Measurements from ENCODE around the gene ADGRG1.

ADGRG1 gene

DNA sequence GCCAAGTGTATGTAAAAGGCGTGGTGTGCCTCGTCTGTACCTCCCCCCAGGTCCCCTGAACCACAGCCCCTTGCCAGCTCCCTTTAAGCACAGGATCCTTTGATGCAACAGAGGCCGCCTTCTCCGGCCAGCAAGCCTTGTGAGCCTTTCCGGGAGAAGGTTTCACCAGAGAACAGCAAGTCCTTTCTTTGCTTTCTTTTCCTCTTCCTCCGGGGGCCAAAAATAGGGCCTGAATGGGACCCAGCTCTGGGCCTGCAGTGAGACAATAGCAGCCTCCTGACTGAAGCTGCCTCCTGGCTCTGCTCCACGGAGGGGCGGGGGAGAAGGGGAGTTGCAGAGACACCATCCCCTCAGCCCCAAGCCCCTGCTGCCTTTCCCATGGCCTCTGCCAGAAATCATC, 9.0 kb downstream of the ADGRG1 start:
- Histone ChIP-seq H3K9me3 (no peaks in the 10 kb centered on the region), H3K36me3 (no peaks in the 10 kb centered on the region), H3K27me3 (peaks cover 0 to 39% of the 10 kb centered on the region in 2 donors), H3K27ac (no peak overlapping the region), H3K4me3 (no peak overlapping the region), H3K4me1 (peaks cover 0 to 32% (median 5%) of the 10 kb centered on the region in 4 donors)
- TF ChIP-seq, protein P1, sequence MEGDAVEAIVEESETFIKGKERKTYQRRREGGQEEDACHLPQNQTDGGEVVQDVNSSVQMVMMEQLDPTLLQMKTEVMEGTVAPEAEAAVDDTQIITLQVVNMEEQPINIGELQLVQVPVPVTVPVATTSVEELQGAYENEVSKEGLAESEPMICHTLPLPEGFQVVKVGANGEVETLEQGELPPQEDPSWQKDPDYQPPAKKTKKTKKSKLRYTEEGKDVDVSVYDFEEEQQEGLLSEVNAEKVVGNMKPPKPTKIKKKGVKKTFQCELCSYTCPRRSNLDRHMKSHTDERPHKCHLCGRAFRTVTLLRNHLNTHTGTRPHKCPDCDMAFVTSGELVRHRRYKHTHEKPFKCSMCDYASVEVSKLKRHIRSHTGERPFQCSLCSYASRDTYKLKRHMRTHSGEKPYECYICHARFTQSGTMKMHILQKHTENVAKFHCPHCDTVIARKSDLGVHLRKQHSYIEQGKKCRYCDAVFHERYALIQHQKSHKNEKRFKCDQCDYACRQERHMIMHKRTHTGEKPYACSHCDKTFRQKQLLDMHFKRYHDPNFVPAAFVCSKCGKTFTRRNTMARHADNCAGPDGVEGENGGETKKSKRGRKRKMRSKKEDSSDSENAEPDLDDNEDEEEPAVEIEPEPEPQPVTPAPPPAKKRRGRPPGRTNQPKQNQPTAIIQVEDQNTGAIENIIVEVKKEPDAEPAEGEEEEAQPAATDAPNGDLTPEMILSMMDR (IDR thresholded peaks at IDR 0.05) = no peak
- peak; percentile 50 to 73 for DNase-seq
- intact Hi-C loops (cut with DNase I; ENCODE audit: low total_unique reads) = no loop called here

DNA sequence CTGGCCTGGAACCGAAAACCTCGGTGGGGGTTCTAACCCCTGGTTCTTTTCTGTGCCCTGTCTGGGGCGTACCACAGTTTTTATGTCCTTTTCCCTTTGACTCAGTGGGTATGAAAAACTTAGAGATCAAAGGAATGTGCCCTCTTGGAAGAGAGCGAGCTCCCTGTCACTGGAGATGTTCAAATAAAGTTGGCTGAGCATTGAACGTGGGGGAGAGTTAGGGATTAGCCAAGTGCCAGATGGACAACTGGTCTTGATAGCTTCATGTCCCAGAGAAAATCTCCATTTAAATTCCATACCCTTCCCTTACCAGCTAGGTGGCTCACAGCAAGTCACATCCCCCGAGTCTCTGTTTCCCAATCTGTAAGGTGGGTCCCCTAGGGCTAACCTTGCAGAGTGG, 9.5 kb downstream of the ADGRG1 start:
- TF ChIP-seq, protein P1 (IDR thresholded peaks at IDR 0.05) = no peak
- H3K36me3 ChIP-seq = no peaks in the 10 kb centered on the region
- H3K9me3 ChIP-seq = no peaks in the 10 kb centered on the region
- no peak for DNase-seq
- no peak overlapping the region for H3K27ac ChIP-seq
- no peak overlapping the region for H3K4me3 ChIP-seq
- peaks cover 0 to 29% (median 5%) of the 10 kb centered on the region in 4 donors for H3K4me1 ChIP-seq
- intact Hi-C loops (cut with DNase I; ENCODE audit: low total_unique reads) = no loop called here
- peaks cover 0 to 39% of the 10 kb centered on the region in 2 donors for H3K27me3 ChIP-seq

DNA sequence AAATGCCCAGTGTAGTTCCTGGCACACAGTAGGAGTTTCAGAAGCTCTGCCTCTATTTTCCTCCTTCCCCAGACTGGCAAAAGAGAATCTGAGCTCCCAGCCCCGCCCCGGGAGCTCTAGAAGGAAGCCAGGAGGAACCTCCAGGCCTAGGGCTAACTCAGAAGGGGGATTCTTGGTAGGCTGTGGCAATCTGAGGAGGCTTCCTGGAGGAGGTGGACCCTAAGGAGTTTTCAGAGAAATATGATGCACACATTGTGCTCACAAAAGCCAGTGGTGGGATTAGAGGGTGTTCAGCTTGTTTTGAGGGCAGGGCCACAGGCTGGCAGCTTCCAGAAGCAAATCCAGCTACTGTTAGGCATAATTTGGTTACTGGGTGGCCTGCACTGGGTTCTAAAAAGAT, 10.0 kb downstream of the ADGRG1 start:
- intact Hi-C loops (cut with DNase I; ENCODE audit: low total_unique reads) = no loop called here
- Histone ChIP-seq H3K9me3 (no peaks in the 10 kb centered on the region), H3K4me3 (no peak overlapping the region), H3K4me1 (peaks cover 0 to 34% (median 5%) of the 10 kb centered on the region in 4 donors), H3K36me3 (no peaks in the 10 kb centered on the region), H3K27me3 (peaks cover 0 to 36% of the 10 kb centered on the region in 2 donors), H3K27ac (no peak overlapping the region)
- DNase-seq = no peak
- TF ChIP-seq, protein P1 (IDR thresholded peaks at IDR 0.05) = no peak

DNA sequence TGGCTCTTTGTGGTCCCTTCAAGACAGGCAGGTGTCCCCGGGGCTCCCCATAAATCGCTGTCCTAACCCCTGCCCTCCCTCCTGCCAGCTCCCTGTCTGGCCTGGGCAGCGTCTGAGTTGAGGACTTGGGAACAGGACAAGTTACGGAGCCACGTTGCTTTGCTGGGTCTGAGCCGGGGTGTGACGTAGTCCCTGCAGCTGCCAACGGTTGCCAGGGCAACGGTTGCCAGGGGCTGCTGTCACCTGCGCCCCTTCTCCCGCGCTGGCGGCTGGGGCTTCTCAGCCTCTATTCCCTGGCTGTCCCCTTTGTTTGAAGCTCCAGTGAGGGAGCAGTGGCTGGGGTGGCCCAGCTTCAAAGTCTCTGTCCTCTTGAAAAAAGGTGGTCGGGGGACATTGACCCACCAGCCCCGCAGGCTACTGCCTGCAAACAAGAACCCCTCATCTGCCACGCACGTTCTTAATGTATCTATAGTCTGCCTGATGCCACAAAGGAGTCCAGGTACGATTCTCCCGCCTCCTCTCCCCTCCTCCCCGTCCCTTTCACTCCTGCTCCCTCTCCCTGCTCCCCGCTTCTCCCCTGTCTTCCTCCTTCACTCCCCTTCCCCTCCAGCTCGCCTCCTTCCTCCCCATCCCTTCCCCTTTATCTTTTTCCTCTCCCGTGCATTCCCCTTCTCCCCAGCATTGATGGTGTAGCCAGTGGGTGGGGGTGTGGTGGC, 10.9 kb downstream of the ADGRG1 start:
- Histone ChIP-seq H3K27ac (no peak overlapping the region), H3K27me3 (peaks cover 0 to 29% of the 10 kb centered on the region in 2 donors), H3K36me3 (no peaks in the 10 kb centered on the region), H3K4me1 (peaks cover 0 to 34% (median 5%) of the 10 kb centered on the region in 4 donors), H3K9me3 (no peaks in the 10 kb centered on the region), H3K4me3 (no peak overlapping the region)
- DNase-seq = no peak
- TF ChIP-seq, protein P1 (IDR thresholded peaks at IDR 0.05) = no peak
- intact Hi-C loops (cut with DNase I; ENCODE audit: low total_unique reads) = no loop called here

DNA sequence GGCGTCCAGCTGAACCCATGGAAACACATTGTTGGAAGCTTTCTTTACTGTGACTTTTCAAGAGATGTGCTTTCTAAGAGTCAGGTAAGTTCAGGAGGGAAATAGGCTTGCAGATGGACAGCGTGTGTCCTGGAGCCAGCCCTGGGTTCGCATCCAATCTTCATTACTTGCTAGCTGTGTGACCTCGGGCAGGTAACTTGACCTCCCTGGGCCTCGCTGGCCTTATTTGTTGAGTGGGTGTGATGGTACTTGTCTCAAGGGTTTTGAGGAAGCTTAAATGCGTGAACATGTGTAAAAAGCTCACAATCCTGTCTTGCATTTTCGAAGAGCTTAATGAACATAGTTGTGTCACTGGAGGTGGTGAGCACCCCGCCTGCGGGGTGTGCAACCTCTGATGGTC, 11.8 kb downstream of the ADGRG1 start:
- Histone ChIP-seq H3K27ac (no peak overlapping the region), H3K27me3 (peaks cover 0 to 25% of the 10 kb centered on the region in 2 donors), H3K4me1 (peaks cover 0 to 28% (median 5%) of the 10 kb centered on the region in 4 donors), H3K36me3 (no peaks in the 10 kb centered on the region), H3K9me3 (no peaks in the 10 kb centered on the region), H3K4me3 (no peak overlapping the region)
- intact Hi-C loops (cut with DNase I; ENCODE audit: low total_unique reads) = no loop called here
- TF ChIP-seq, protein P1 (IDR thresholded peaks at IDR 0.05) = no peak
- DNase-seq = no peak

Measured in tibial artery (tissue), 4 donors.